Neural crest cell (in vitro differentiated cells): ENCODE data around the gene CCDC3. TPM values are rescaled to one million over a fixed set of nuclear protein-coding genes. Genes with fewer than 3 reads are reported as not detected.

Experiments
- DNase-seq: peaks from one replicate; pipeline ENCODE4 v3.0.0; 2021; ENCODE audit warnings: low read depth, mixed read lengths, low spot score
- H3K27ac Mint-ChIP-seq: one replicate; pipeline ENCODE4 v1.8.0; 2021; ENCODE audit warnings: mild to moderate bottlenecking, mixed read lengths; ENCODE audit not compliant: unreplicated experiment
- H3K27me3 Mint-ChIP-seq: 2 replicates; pipeline ENCODE4 v1.8.0; 2021; ENCODE audit warnings: low read depth, mild to moderate bottlenecking, mixed read lengths
- H3K36me3 Mint-ChIP-seq: 2 replicates; pipeline ENCODE4 v1.8.0; 2021; ENCODE audit warnings: low read depth, mild to moderate bottlenecking, mixed read lengths
- H3K4me1 Mint-ChIP-seq: 2 replicates; pipeline ENCODE4 v1.8.0; 2021; ENCODE audit warnings: mixed read lengths
- H3K4me3 Mint-ChIP-seq: one replicate; pipeline ENCODE4 v1.8.0; 2021; ENCODE audit warnings: mild to moderate bottlenecking, mixed read lengths
- H3K9me3 Mint-ChIP-seq: 2 replicates; pipeline ENCODE4 v1.8.0; 2021; ENCODE audit warnings: mixed read lengths
- CTCF ChIP-seq: fragments of 200-600 bp; sonication (generic); conservative IDR thresholded peaks from 2 replicates; pipeline ENCODE4 v1.5.0; 2021; ENCODE audit warnings: antibody characterized with exemption, mild to moderate bottlenecking
- total RNA-seq: library from RNA; stranded (reverse); gene quantifications from 2 replicates; pipeline ENCODE4 v1.2.1, GENCODE V29; 2021

Gene CCDC3
- total RNA-seq, 1 donor from 2014 or later: 6.1 TPM

GRCh38 chr10:12946372-12946771 is 55.1 kb downstream of the CCDC3 start:
- no peak for TF ChIP-seq CTCF
- DNase-seq: no peak
- H3K9me3 Mint-ChIP-seq: no peaks in the 10 kb centered on the region
- H3K4me1 Mint-ChIP-seq: no peaks in the 10 kb centered on the region
- H3K4me3 Mint-ChIP-seq: no peak overlapping the region
- no peaks in the 10 kb centered on the region for H3K36me3 Mint-ChIP-seq
- H3K27me3 Mint-ChIP-seq: no peaks in the 10 kb centered on the region
- no peak overlapping the region for H3K27ac Mint-ChIP-seq

- no peak overlapping the region for H3K27ac Mint-ChIP-seq
- H3K9me3 Mint-ChIP-seq: no peaks in the 10 kb centered on the region
- no peaks in the 10 kb centered on the region for H3K4me1 Mint-ChIP-seq
- H3K36me3 Mint-ChIP-seq: no peaks in the 10 kb centered on the region
- no peak for DNase-seq
- no peak overlapping the region for H3K4me3 Mint-ChIP-seq
- no peak for TF ChIP-seq CTCF
- no peaks in the 10 kb centered on the region for H3K27me3 Mint-ChIP-seq
Observed at GRCh38 chr10:12945690-12946359, 55.7 kb downstream of the CCDC3 start.

DNA sequence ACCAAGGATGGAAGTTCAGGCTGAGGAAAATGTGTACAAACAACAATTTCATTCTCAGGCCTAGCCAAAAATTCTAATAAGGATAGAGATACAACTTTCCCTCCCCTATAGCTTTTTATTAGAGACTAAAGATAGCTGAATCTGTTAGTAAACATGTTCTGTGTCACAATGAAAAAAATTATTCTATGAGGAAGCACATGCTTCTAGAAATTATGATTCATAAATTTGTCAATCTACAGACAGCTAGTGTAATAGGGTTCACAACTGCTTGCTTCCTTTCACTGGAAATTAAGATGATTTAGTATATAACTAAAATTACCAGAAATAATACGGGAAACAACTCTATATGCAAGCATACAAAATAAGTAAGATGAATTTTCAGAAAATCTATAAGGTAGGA is 56.6 kb downstream of the CCDC3 start:
- Mint-ChIP-seq H3K27ac (no peak overlapping the region), H3K4me3 (no peak overlapping the region), H3K36me3 (no peaks in the 10 kb centered on the region), H3K27me3 (no peaks in the 10 kb centered on the region), H3K9me3 (no peaks in the 10 kb centered on the region), H3K4me1 (no peaks in the 10 kb centered on the region)
- no peak for DNase-seq
- TF ChIP-seq CTCF: no peak

DNA sequence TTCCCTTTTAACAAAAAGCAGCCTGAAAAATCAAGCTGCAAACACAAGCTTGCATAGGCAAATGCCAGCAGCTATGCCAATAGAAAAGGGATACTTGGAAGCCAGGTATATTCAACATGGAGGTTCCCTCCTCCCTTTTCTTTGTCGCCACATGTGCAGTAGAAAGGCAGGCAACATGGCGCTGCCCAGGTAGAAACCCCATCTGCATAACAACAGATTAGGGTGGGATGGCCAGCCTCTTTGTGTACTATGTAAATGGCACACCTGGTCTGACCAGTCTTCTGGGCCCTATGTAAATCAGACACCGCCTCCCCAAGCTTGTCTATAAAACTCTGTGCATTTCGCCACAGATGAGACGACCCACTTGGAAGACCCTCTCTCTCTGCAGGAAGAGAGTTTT is 58.1 kb downstream of the CCDC3 start:
- Mint-ChIP-seq H3K36me3 (no peaks in the 10 kb centered on the region), H3K4me1 (no peaks in the 10 kb centered on the region), H3K4me3 (no peak overlapping the region), H3K9me3 (no peaks in the 10 kb centered on the region), H3K27me3 (no peaks in the 10 kb centered on the region), H3K27ac (no peak overlapping the region)
- DNase-seq: no peak
- no peak for TF ChIP-seq CTCF

- Mint-ChIP-seq H3K4me3 (no peak overlapping the region), H3K27me3 (no peaks in the 10 kb centered on the region), H3K4me1 (no peaks in the 10 kb centered on the region), H3K9me3 (no peaks in the 10 kb centered on the region), H3K36me3 (no peaks in the 10 kb centered on the region), H3K27ac (no peak overlapping the region)
- DNase-seq: no peak
- no peak for TF ChIP-seq CTCF
Observed at GRCh38 chr10:12941966-12942365, 59.5 kb downstream of the CCDC3 start.
